Cerebellar cortex (tissue), 1 donor: ENCODE results near the gene TBC1D14.

ENCODE experiments used
- DNase-seq: peaks from one replicate; pipeline ENCODE4 v3.0.0-alpha.2; 2015; ENCODE audit warnings: low spot score

TBC1D14 gene

GRCh38 chr4:6953751-6954380 lies 44.2 kb downstream of the TBC1D14 start:
- peak; percentile 19 for DNase-seq

GRCh38 chr4:6955261-6955911 lies 45.8 kb downstream of the TBC1D14 start:
- DNase-seq: no peak

- DNase-seq: no peak
These were observed 46.4 kb downstream of the TBC1D14 start for GRCh38 chr4:6956087-6956433.

GRCh38 chr4:6956434-6957147 lies 47.0 kb downstream of the TBC1D14 start:
- DNase-seq: no peak

GRCh38 chr4:6957148-6957520 lies 47.5 kb downstream of the TBC1D14 start:
- DNase-seq: no peak

GRCh38 chr4:6957994-6958393 lies 48.4 kb downstream of the TBC1D14 start:
- no peak for DNase-seq

GRCh38 chr4:6959261-6959660 lies 49.6 kb downstream of the TBC1D14 start:
- no peak for DNase-seq

GRCh38 chr4:6960154-6960553 lies 50.5 kb downstream of the TBC1D14 start:
- DNase-seq: no peak

GRCh38 chr4:6960628-6961412 lies 51.2 kb downstream of the TBC1D14 start:
- DNase-seq: no peak

- no peak for DNase-seq
These were observed 52.0 kb downstream of the TBC1D14 start for GRCh38 chr4:6961496-6962210.

GRCh38 chr4:6962211-6963041 lies 52.8 kb downstream of the TBC1D14 start:
- no peak for DNase-seq

- no peak for DNase-seq
These were observed 53.5 kb downstream of the TBC1D14 start for GRCh38 chr4:6963139-6963611.

- DNase-seq: no peak
These were observed 55.2 kb downstream of the TBC1D14 start for GRCh38 chr4:6964858-6965257.

GRCh38 chr4:6965329-6965728 lies 55.7 kb downstream of the TBC1D14 start:
- DNase-seq: peak; percentile 30

- no peak for DNase-seq
These were observed 58.3 kb downstream of the TBC1D14 start for GRCh38 chr4:6967846-6968340.

- DNase-seq: no peak
These were observed 58.9 kb downstream of the TBC1D14 start for GRCh38 chr4:6968496-6968895.

GRCh38 chr4:6969826-6970800 lies 60.5 kb downstream of the TBC1D14 start:
- DNase-seq: no peak

GRCh38 chr4:6971536-6972374 lies 62.1 kb downstream of the TBC1D14 start:
- no peak for DNase-seq

GRCh38 chr4:6972375-6972650 lies 62.7 kb downstream of the TBC1D14 start:
- no peak for DNase-seq
